H4 (cell line): ENCODE data around the gene TMA16. TPM values are rescaled to one million over a fixed set of nuclear protein-coding genes. Genes with fewer than 3 reads are reported as not detected.
A peak's percentile ranks its signal among the peaks of the same experiment; 100 is the strongest.
"Not testable (repeated sequence)": the region's sequence is repeated elsewhere in the genome, so short reads cannot be mapped to it uniquely, and the experiment has no call there.

Source experiments
- DNase-seq: peaks from one replicate; pipeline ENCODE4 v3.0.0-alpha.2; 2015; ENCODE audit warnings: low spot score
- total RNA-seq: library from RNA; depleted of rRNA; stranded (reverse); fragments of >200 nt; shearing (Covaris generic); gene quantifications from 2 replicates; pipeline ENCODE4 v1.2.3, GENCODE V29; 2014

Gene TMA16
- total RNA-seq, 1 experiment from 2014 or later: 42.3 TPM

- no peak for DNase-seq
Observed at GRCh38 chr4:163515198-163515597, 20.7 kb downstream of the TMA16 start.

DNA sequence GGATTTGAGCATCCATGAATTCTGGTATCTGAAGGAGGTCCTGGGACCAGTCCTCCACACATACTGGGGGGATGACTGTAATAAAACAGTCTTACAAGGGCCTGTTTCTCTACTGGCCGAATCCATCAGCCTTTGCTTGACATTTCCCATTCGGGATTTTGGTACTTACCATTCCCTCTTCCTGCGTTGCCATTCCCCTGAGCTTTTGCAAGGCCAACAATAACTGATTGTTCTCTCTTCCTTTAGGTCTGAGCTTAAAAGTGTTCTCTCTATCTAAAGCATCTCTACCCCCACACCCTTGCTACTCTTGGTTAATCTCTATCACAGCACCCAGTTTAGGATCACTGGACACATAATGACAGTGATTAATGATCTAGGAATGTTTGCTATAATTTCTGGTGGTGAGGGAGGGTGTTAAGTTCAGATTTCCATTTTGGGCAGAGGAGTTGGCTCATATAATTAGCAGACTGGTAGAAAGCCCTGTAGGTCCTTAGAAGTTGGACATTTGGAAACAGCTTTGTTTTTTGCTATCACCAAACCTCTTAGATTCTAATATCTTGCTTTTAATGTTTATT, 29.4 kb downstream of the TMA16 start:
- DNase-seq: no peak

- no peak for DNase-seq
Observed at GRCh38 chr4:163525982-163526381, 31.5 kb downstream of the TMA16 start.

DNA sequence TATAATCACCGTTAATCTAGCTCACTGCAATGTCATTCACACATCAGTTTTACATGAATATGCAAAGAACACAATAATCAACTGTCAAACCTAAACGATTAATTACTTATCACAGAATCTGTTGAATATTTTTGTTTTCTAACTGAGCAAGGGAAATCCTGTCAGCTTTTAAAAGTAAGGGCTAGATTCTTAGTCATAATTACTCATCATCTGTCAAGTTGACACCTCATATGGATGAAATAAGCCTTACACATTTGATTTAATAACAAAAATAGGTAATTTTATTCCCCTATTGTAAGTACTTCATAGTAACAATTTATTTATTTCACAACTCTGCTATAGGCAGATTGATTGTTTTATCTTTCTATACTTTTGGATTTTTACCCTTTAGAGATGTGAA, 32.7 kb downstream of the TMA16 start:
- DNase-seq: no peak

- no peak for DNase-seq
Observed at GRCh38 chr4:163528653-163529052, 34.2 kb downstream of the TMA16 start.

- DNase-seq: no peak
Observed at GRCh38 chr4:163534056-163534455, 39.6 kb downstream of the TMA16 start.

DNA sequence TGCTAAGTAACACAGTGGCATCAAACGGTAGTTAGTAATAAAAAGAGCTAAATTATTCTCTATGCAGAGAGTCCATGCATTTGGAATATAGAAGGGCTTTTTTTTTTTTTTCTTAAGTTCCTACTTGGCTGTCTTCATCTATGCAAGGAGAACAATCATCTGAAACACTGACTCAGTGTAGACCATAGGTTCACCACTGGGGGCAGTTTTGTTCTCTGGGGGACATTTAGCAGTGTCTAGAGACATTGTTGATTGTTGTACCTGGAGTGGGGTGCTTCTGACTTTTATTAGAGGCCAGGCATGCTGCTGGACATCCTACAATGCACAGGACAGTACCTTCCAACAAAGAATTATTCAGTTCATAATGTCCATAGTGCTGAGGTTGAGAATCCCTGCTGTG, 41.2 kb downstream of the TMA16 start:
- no peak for DNase-seq

- no peak for DNase-seq
Observed at GRCh38 chr4:163536091-163536490, 41.6 kb downstream of the TMA16 start.

DNA sequence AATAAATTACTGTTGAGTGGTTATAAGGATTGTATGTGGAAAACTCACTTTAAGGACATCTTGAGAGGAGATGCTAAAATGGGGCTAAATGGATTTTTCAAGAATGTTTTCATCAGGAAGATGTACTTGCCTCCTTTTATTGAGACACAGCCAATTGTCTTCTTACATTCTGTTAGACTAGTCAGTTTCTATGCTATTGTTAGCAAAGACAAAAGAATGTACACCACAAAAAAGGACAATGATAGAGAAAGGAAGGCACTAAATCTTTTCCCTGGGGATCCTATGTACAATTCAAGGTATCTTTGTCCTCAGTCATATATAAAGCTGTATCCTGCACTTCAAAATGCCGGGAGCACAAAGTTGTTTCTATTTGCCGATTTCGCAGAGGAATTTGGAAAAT, 42.6 kb downstream of the TMA16 start:
- no peak for DNase-seq

DNA sequence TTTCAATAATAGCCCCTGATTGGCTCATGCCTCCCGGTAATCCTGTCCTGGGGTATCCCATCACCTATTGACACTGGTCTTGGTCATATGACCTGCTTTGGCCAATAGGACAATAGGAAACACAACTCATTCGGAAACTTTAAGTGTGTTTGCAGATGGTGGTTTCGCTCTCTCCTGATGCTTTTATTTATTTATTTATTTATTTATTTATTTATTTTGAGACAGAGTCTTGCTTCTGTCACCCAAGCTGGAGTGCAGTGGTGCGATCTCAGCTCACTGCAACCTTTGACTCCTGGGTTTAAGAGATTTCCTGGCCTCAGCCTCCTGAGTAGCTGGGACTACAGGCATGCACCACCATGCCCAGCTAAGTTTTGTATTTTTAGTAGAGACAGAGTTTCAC, 44.3 kb downstream of the TMA16 start:
- not testable (repeated sequence) for DNase-seq

DNA sequence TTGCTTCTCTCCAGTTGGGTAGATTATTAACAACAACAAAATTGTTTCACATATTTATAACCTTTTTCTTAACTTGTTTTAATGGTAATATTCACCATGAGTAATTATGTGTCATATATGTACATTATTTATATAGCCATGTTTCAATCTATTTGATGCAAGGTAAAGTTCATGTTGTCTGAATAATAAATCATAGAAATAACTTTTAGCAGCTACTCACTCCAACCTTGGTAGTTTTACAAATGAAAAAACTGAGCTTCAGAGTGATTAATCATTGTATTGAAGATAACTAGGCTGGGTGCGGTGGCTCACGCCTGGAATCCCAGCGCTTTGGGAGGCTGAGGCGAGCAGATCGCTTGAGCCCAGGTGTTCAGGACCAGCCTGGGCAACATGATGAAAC, 46.0 kb downstream of the TMA16 start:
- no peak for DNase-seq

- peak; percentile 80 for DNase-seq
Observed at GRCh38 chr4:163540977-163541376, 46.5 kb downstream of the TMA16 start.

- no peak for DNase-seq
Observed at GRCh38 chr4:163542275-163542674, 47.8 kb downstream of the TMA16 start.

DNA sequence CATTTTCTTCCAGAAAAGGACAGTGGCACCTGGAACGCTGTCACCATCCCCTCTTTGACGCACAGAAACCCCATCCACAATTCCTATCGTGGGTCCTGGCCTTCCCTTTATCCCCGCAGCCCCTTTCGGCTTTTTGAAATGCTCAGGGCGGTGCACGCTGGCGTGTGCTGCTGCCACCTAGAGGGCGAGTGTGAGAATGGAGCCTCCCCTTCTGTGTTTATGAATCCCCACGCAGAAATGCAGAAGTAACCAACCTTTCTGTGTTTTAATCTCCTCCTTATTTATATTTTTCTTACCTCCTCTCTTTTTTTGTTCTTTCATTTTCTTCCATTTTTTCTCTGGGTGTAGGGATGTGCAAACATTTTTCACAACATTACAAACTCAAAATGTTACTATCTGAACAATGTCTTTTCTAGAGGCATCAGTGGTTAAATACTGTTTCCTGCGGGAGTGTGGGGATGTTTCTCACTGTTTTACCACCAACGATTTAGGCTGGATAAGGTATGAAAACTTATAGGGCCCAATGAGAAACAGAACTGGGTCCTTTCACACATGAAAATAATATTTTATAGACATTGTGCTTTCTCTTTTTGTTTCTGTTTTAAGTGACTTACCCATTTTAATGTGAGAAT, 50.0 kb downstream of the TMA16 start:
- DNase-seq: peak; percentile 30

- peak; percentile 60 for DNase-seq
Observed at GRCh38 chr4:163548481-163549243, 54.2 kb downstream of the TMA16 start.

DNA sequence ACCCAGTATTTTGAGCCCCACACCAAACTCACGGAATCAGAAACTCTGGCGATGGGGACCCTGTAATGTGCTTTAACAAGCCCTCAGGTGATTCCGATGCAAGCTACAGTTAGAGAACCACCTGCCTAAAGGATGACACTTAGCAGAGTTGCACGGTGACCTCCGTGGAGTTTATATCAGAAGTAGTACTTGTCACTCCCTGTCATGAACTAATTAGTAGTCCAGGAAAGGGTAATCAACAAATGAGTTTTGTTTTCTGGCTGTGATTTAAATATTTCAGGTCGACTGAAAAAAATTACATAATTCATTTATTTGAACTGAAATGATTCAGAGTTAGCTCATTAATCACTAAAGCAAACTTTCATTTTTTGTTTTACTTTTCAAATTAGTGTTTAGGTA, 56.4 kb downstream of the TMA16 start:
- DNase-seq: no peak

- no peak for DNase-seq
Observed at GRCh38 chr4:163553146-163553545, 58.7 kb downstream of the TMA16 start.

GRCh38 chr4:163554870-163555465, 60.5 kb downstream of the TMA16 start:
- DNase-seq: no peak

- DNase-seq: no peak
Observed at GRCh38 chr4:163556177-163556576, 61.7 kb downstream of the TMA16 start.

- DNase-seq: no peak
Observed at GRCh38 chr4:163556650-163557391, 62.3 kb downstream of the TMA16 start.

DNA sequence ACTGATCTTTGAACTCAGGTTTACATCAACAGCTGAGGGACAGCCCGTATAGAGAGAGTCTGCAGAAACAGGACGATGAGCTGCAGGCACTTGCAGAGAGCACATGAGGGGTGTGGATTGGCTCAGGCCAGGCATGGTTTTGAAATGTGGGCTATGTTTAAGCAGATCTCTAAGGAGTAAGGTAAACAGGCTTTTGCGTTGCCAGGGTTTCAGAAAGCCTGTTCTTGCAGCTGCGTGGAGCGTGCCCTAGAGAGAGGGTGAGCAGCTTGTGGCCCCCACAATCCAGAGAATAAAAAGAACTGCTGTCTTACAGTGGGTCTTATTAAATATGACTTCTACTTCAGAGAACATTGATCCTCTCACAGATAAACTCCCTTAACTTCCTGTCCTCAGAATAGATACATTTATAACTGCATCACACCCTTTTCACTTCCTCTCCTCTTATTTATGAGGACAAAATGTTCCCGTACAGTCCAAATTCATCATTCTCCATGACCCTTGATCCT, 64.1 kb downstream of the TMA16 start:
- DNase-seq: no peak

GRCh38 chr4:163562496-163562895, 68.0 kb downstream of the TMA16 start:
- no peak for DNase-seq
